HG03097 (cell line): Measurements from ENCODE around the gene SEC14L1.
"Not testable (repeated sequence)": the region's sequence is repeated elsewhere in the genome, so short reads cannot be mapped to it uniquely, and the experiment has no call there.

Source experiments
- ATAC-seq: cut with Tn5 transposase; IDR thresholded peaks from one replicate; pipeline ENCODE4 v1.9.1; 2021; ENCODE audit not compliant: unreplicated experiment, low FRiP score

SEC14L1 gene

GRCh38 chr17:77115947-77116346, 24.8 kb upstream of the SEC14L1 start:
- ATAC-seq: no peak

GRCh38 chr17:77116371-77116860, 24.4 kb upstream of the SEC14L1 start:
- no peak for ATAC-seq

GRCh38 chr17:77117415-77117814, 23.4 kb upstream of the SEC14L1 start:
- ATAC-seq: no peak

- ATAC-seq: no peak
Observed at GRCh38 chr17:77118251-77118928, 22.4 kb upstream of the SEC14L1 start.

- no peak for ATAC-seq
Observed at GRCh38 chr17:77119668-77120301, 21.0 kb upstream of the SEC14L1 start.

GRCh38 chr17:77120868-77121267, 19.9 kb upstream of the SEC14L1 start:
- no peak for ATAC-seq

GRCh38 chr17:77124192-77124889, 16.4 kb upstream of the SEC14L1 start:
- ATAC-seq: no peak

GRCh38 chr17:77125432-77125901, 15.3 kb upstream of the SEC14L1 start:
- no peak for ATAC-seq

- no peak for ATAC-seq
Observed at GRCh38 chr17:77126519-77126918, 14.2 kb upstream of the SEC14L1 start.

- no peak for ATAC-seq
Observed at GRCh38 chr17:77127735-77128361, 12.9 kb upstream of the SEC14L1 start.

- no peak for ATAC-seq
Observed at GRCh38 chr17:77128896-77129567, 11.7 kb upstream of the SEC14L1 start.

GRCh38 chr17:77129568-77130301, 11.0 kb upstream of the SEC14L1 start:
- no peak for ATAC-seq

GRCh38 chr17:77130525-77130924, 10.2 kb upstream of the SEC14L1 start:
- no peak for ATAC-seq

- ATAC-seq: no peak
Observed at GRCh38 chr17:77131904-77132303, 8.9 kb upstream of the SEC14L1 start.

- ATAC-seq: no peak
Observed at GRCh38 chr17:77132411-77133086, 8.2 kb upstream of the SEC14L1 start.

GRCh38 chr17:77133087-77133638, 7.6 kb upstream of the SEC14L1 start:
- no peak for ATAC-seq

GRCh38 chr17:77136420-77136767, 4.4 kb upstream of the SEC14L1 start:
- no peak for ATAC-seq

- no peak for ATAC-seq
Observed at GRCh38 chr17:77137111-77137510, 3.7 kb upstream of the SEC14L1 start.

- not testable (repeated sequence) for ATAC-seq
Observed at GRCh38 chr17:77137886-77138285, 2.9 kb upstream of the SEC14L1 start.
